MCF 10A (cell line): ENCODE measurements around the gene MECP2. TPM values are rescaled to one million over a fixed set of nuclear protein-coding genes. Genes with fewer than 3 reads are reported as not detected.

ENCODE experiments used
- BruUV-seq: library from RNA; stranded (reverse); fragments of 400-500 nt; replicated peaks from 2 replicates; lab custom pipeline; 2021; lab: Mats Ljungman, UMichigan
- CTCF ChIA-PET: fragments of 300-600 bp; sonication (Branson Sonifier 250); formaldehyde crosslinking; extraction: SDS; loops from one replicate; lab custom pipeline; 2021; ENCODE audit warnings: antibody characterized with exemption, inconsistent platforms; lab: Yijun Ruan, JAX
- POLR2A ChIA-PET: fragments of 300-600, 350-650 bp; sonication (Branson Sonifier 250); formaldehyde crosslinking; extraction: SDS; loops from one replicate; lab custom pipeline; 2020; ENCODE audit warnings: antibody characterized with exemption, inconsistent platforms; lab: Yijun Ruan, JAX
- DNase-seq: peaks from one replicate; pipeline ENCODE4 v3.0.0-alpha.2; 2018; ENCODE audit not compliant: unreplicated experiment
- H3K27ac Mint-ChIP-seq: one replicate; pipeline ENCODE4 v1.8.0; 2022; ENCODE audit warnings: mild to moderate bottlenecking, low read depth, mixed read lengths; ENCODE audit not compliant: unreplicated experiment
- H3K27me3 Mint-ChIP-seq: one replicate; pipeline ENCODE4 v1.8.0; 2022; ENCODE audit warnings: mixed read lengths; ENCODE audit not compliant: insufficient read depth, unreplicated experiment
- H3K36me3 Mint-ChIP-seq: one replicate; pipeline ENCODE4 v1.8.0; 2022; ENCODE audit warnings: mild to moderate bottlenecking, moderate library complexity, mixed read lengths; ENCODE audit not compliant: insufficient read depth, unreplicated experiment
- H3K4me1 Mint-ChIP-seq: one replicate; pipeline ENCODE4 v1.8.0; 2022; ENCODE audit warnings: mixed read lengths; ENCODE audit not compliant: insufficient read depth, unreplicated experiment
- H3K4me3 Mint-ChIP-seq: one replicate; pipeline ENCODE4 v1.8.0; 2022; ENCODE audit warnings: mild to moderate bottlenecking, moderate library complexity, mixed read lengths; ENCODE audit not compliant: unreplicated experiment
- H3K9me3 Mint-ChIP-seq: one replicate; pipeline ENCODE4 v1.8.0; 2022; ENCODE audit warnings: mixed read lengths; ENCODE audit not compliant: unreplicated experiment
- intact Hi-C: fragments of 100-400 bp; cut with micrococcal nuclease; formaldehyde crosslinking; loops from 2 replicates; pipeline ENCODE4 v1.14.1; 2022
- total RNA-seq: library from RNA; stranded (reverse); gene quantifications from 2 replicates; pipeline ENCODE4 v1.2.3, GENCODE V29; 2022
- TF ChIP-seq, protein P1 (sequence below): fragments of 200-600 bp; IDR thresholded peaks from one replicate; pipeline ENCODE4 v1.8.0; 2022; ENCODE audit warnings: antibody characterized with exemption, mild to moderate bottlenecking; ENCODE audit not compliant: unreplicated experiment

MECP2 gene
- total RNA-seq, 1 experiment from 2014 or later, result 46.9 TPM

DNA sequence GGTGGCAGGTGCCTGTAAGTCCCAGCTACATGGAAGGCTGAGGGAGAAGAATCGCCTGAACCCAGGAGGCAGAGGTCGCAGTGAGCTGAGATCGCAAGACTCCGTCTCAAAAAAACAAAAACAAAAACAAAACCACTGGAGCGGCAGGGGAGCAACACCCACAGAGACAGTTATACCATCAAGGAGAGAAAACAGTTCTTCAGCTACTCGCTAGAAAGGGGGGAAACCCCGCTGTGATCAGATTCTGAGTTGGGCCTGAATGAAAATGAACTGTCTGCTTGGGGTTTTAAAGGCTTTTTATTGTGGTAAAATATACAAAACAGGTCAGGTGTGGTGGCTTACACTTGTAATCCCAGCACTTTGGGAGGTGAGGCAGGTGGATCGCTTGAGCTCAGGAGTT is 61.0 kb downstream of the MECP2 start:
- DNase-seq, result no peak
- TF ChIP-seq, protein P1, sequence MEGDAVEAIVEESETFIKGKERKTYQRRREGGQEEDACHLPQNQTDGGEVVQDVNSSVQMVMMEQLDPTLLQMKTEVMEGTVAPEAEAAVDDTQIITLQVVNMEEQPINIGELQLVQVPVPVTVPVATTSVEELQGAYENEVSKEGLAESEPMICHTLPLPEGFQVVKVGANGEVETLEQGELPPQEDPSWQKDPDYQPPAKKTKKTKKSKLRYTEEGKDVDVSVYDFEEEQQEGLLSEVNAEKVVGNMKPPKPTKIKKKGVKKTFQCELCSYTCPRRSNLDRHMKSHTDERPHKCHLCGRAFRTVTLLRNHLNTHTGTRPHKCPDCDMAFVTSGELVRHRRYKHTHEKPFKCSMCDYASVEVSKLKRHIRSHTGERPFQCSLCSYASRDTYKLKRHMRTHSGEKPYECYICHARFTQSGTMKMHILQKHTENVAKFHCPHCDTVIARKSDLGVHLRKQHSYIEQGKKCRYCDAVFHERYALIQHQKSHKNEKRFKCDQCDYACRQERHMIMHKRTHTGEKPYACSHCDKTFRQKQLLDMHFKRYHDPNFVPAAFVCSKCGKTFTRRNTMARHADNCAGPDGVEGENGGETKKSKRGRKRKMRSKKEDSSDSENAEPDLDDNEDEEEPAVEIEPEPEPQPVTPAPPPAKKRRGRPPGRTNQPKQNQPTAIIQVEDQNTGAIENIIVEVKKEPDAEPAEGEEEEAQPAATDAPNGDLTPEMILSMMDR, result no peak
- H3K27me3 Mint-ChIP-seq, result peaks cover 69% of the 10 kb centered on the region
- no peak overlapping the region for H3K4me3 Mint-ChIP-seq
- H3K9me3 Mint-ChIP-seq, result no peaks in the 10 kb centered on the region
- H3K27ac Mint-ChIP-seq, result no peak overlapping the region
- no peaks in the 10 kb centered on the region for H3K4me1 Mint-ChIP-seq
- ChIA-PET CTCF (interaction anchor here (0.6 to 1.7 kb wide), 4 partner anchors 15 to 273 kb away, joined by 3 to 6 read pairs (median 4); no protein-coding TSS in a partner anchor), POLR2A (no interaction called here)
- peaks cover 37% of the 10 kb centered on the region for H3K36me3 Mint-ChIP-seq
- intact Hi-C loops, result no loop called here
- no TSS peak for BruUV-seq

DNA sequence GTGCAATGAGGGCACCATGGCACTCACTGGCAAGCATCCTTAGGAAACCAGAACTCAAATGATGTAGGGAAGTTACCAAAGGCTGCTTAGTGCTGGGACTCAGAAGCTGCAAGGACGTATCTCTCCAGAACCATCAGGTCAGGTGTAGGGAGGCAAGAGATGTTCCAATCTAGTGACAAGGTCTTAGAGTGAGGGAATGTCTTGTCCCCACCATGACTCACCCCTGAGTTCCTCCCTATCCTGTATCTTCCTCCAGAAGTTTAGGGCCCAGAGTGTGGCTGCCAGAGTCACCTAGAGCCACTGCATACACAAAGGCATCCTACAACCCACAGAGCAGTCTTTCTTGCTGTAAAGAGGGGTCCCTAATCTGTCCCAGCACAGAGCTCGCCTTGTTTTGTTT is 63.7 kb downstream of the MECP2 start:
- TF ChIP-seq, protein P1, result no peak
- DNase-seq, result no peak
- ChIA-PET POLR2A (no interaction called here), CTCF (interaction anchor here (1.0 to 1.5 kb wide), 4 partner anchors 11 to 21 kb away, joined by 3 to 5 read pairs (median 4); no protein-coding TSS in a partner anchor)
- intact Hi-C loops, result no loop called here
- no peaks in the 10 kb centered on the region for H3K9me3 Mint-ChIP-seq
- no TSS peak for BruUV-seq
- peaks cover 35% of the 10 kb centered on the region for H3K36me3 Mint-ChIP-seq
- no peaks in the 10 kb centered on the region for H3K4me1 Mint-ChIP-seq
- no peak overlapping the region for H3K27ac Mint-ChIP-seq
- H3K4me3 Mint-ChIP-seq, result no peak overlapping the region
- H3K27me3 Mint-ChIP-seq, result peaks cover 53% of the 10 kb centered on the region

DNA sequence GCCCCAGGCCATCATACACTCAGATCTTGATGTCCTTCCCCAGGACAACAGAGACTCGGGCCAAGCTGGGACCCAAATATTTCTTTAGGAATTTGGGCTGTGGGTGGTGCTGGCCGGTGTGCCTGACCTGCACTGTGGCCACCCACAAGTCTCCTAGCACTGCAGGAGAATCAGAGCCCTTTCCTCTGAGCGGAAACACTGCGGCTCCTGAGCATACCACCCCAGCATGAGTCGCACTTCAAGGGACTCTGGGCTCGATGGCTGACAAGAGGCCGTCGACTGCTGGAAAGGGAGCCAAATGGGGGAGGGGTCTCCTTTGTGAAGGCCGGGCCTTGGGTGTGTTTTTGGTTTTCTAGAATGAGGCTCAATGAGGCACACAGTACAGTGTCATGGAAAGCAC is 64.9 kb downstream of the MECP2 start:
- no peak overlapping the region for H3K4me3 Mint-ChIP-seq
- intact Hi-C loops, result no loop called here
- no peaks in the 10 kb centered on the region for H3K4me1 Mint-ChIP-seq
- BruUV-seq, result no TSS peak
- no peaks in the 10 kb centered on the region for H3K9me3 Mint-ChIP-seq
- TF ChIP-seq, protein P1, result no peak
- H3K27me3 Mint-ChIP-seq, result peaks cover 56% of the 10 kb centered on the region
- peaks cover 43% of the 10 kb centered on the region for H3K36me3 Mint-ChIP-seq
- no peak overlapping the region for H3K27ac Mint-ChIP-seq
- ChIA-PET POLR2A (no interaction called here), CTCF (interaction anchor here (1.4 to 1.5 kb wide), 2 partner anchors 17 to 20 kb away, joined by 3 to 4 read pairs; no protein-coding TSS in a partner anchor)
- no peak for DNase-seq

DNA sequence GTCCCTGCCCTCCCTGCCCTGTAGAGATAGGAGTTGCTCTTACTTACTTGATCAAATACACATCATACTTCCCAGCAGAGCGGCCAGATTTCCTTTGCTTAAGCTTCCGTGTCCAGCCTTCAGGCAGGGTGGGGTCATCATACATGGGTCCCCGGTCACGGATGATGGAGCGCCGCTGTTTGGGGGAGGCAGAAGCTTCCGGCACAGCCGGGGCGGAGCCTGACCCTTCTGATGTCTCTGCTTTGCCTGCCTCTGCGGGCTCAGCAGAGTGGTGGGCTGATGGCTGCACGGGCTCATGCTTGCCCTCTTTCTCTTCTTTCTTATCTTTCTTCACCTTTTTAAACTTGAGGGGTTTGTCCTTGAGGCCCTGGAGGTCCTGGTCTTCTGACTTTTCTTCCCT is 65.4 kb downstream of the MECP2 start:
- Mint-ChIP-seq H3K4me1 (no peaks in the 10 kb centered on the region), H3K27me3 (peaks cover 61% of the 10 kb centered on the region), H3K4me3 (no peak overlapping the region), H3K27ac (no peak overlapping the region), H3K36me3 (peaks cover 48% of the 10 kb centered on the region), H3K9me3 (no peaks in the 10 kb centered on the region)
- ChIA-PET POLR2A (no interaction called here), CTCF (no interaction called here)
- intact Hi-C loops, result no loop called here
- DNase-seq, result no peak
- BruUV-seq, result no TSS peak
- TF ChIP-seq, protein P1, result no peak
